OCI-LY3 (cell line): ENCODE data around the gene INTS1.

ENCODE experiments used
- EZH2phosphoT487 ChIP-seq: fragments of 200-600 bp; shearing (Covaris generic); IDR thresholded peaks from 2 replicates; pipeline ENCODE4 v1.6.1; 2018; ENCODE audit warnings: antibody characterized with exemption, mixed run types, low read depth
- TF ChIP-seq, protein P1 (sequence below): fragments of 200-600, 300-600 bp; sonication (generic); IDR thresholded peaks from 2 replicates; pipeline ENCODE4 v1.5.1; 2014; ENCODE audit warnings: antibody characterized with exemption, low read length, low read depth

DNA sequence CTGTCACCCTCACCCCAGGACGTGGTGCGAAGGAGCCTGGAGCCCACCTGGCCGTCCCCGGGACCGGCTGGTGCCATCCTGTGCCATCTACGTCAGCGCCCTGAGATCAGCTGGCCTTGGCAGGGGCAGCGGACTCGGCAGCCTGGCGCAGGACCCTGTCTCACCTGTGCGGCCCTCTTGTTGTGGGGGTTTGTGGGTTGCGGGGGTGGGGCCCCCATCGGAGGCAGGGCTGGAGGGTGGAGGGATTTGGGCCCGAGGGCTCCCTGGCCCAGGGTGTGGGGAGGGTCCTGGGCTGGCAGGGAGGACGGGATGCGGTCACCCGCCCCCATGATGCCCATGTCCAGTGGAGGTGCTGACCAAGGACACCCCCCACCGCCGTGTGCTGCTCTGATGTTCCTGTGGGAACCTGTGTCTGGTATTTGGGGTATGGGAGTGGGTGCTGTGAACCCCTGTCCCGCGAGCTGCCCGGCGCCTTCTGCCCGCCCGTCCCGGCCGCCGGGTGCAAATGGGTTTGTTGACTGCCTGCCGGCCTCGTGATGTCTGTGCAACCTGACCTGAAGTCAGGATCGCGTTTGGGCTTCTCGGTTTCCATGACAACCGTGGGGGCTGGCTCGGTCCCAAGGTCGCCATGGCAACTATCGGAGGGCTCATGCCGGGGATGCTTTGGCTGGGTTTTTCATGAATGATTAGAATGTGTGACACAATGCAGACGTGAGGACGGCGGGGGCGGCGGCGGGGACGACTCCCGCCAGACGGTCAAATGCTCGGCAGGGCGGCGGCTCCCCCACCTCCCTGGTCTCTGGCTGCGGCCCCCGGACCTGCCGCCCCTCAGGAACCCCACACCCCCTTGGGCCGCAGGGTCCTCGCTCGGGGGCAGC, 33.6 kb upstream of the INTS1 start:
- TF ChIP-seq, protein P1, sequence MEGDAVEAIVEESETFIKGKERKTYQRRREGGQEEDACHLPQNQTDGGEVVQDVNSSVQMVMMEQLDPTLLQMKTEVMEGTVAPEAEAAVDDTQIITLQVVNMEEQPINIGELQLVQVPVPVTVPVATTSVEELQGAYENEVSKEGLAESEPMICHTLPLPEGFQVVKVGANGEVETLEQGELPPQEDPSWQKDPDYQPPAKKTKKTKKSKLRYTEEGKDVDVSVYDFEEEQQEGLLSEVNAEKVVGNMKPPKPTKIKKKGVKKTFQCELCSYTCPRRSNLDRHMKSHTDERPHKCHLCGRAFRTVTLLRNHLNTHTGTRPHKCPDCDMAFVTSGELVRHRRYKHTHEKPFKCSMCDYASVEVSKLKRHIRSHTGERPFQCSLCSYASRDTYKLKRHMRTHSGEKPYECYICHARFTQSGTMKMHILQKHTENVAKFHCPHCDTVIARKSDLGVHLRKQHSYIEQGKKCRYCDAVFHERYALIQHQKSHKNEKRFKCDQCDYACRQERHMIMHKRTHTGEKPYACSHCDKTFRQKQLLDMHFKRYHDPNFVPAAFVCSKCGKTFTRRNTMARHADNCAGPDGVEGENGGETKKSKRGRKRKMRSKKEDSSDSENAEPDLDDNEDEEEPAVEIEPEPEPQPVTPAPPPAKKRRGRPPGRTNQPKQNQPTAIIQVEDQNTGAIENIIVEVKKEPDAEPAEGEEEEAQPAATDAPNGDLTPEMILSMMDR = no peak
- TF ChIP-seq EZH2phosphoT487 = no peak
